Naive B cell (primary cell): ENCODE data around the gene FXYD4. TPM values are rescaled to one million over a fixed set of nuclear protein-coding genes. Genes with fewer than 3 reads are reported as not detected.
A peak's percentile ranks its signal among the peaks of the same experiment; 100 is the strongest.
"Not testable (repeated sequence)": the region's sequence is repeated elsewhere in the genome, so short reads cannot be mapped to it uniquely, and the experiment has no call there.

ENCODE experiments used
- ATAC-seq, 2 donors: fragments of 150-1000 bp; cut with Tn5 transposase; 2 replicates each; pipeline ENCODE4 v1.10.0; 2021; ENCODE audit warnings: low read depth in 2 of 2, mild to moderate bottlenecking in 2 of 2, moderate library complexity in 2 of 2
- DNase-seq: peaks from one replicate; pipeline ENCODE4 v3.0.0; 2022
- H3K27ac Mint-ChIP-seq, 6 donors: one replicate each; pipeline ENCODE4 v1.8.0; 2020 to 2022; ENCODE audit warnings: mild to moderate bottlenecking in 6 of 6, mixed read lengths in 6 of 6, moderate library complexity in 5 of 6, inconsistent platforms in 2 of 6
- H3K27me3 Mint-ChIP-seq, 3 donors: one replicate each; pipeline ENCODE4 v1.8.0; 2021 to 2022; ENCODE audit warnings: mixed read lengths in 3 of 3, mild to moderate bottlenecking in 1 of 3
- H3K36me3 Mint-ChIP-seq, 2 donors: one replicate each; pipeline ENCODE4 v1.8.0; 2020 to 2022; ENCODE audit warnings: mixed read lengths in 2 of 2, inconsistent platforms in 1 of 2, mild to moderate bottlenecking in 1 of 2
- H3K4me1 Mint-ChIP-seq, 3 donors: one replicate each; pipeline ENCODE4 v1.8.0; 2020 to 2022; ENCODE audit warnings: mixed read lengths in 3 of 3, inconsistent platforms in 1 of 3, mild to moderate bottlenecking in 1 of 3, moderate library complexity in 1 of 3
- H3K4me3 Mint-ChIP-seq, 8 donors: one replicate each; pipeline ENCODE4 v1.8.0; 2020 to 2022; ENCODE audit warnings: mild to moderate bottlenecking in 8 of 8, mixed read lengths in 8 of 8, moderate library complexity in 8 of 8, inconsistent platforms in 2 of 8
- H3K9me3 Mint-ChIP-seq, 7 donors: one replicate each; pipeline ENCODE4 v1.8.0; 2020 to 2022; ENCODE audit warnings: mixed read lengths in 7 of 7, mild to moderate bottlenecking in 5 of 7, inconsistent platforms in 2 of 7, moderate library complexity in 1 of 7
- polyA plus RNA-seq, 6 donors: library from polyadenylated mRNA; unstranded; fragments of 300-500 nt; fragmentation: Illumina TruSeq; gene quantifications; one replicate each; pipeline ENCODE4 v1.2.3, GENCODE V29; 2021; ENCODE audit warnings: low read depth in 6 of 6

Gene FXYD4
- polyA plus RNA-seq, 6 donors from 2014 or later: not detected

- Mint-ChIP-seq H3K36me3 (no peaks in the 10 kb centered on the region), H3K27me3 (no peaks in the 10 kb centered on the region), H3K9me3 (no peaks in the 10 kb centered on the region), H3K27ac (peak overlapping the region; percentile 99 to 100 (median 100)), H3K4me3 (peak overlapping the region; percentile 96 to 100 (median 99)), H3K4me1 (peaks cover 31 to 65% (median 54%) of the 10 kb centered on the region in 3 donors)
- ATAC-seq: peak in 1 of 2 donors; percentile 0
- DNase-seq: no peak
These were observed 36.9 kb downstream of the FXYD4 start for GRCh38 chr10:43408331-43408709.

GRCh38 chr10:43408710-43409384, 37.4 kb downstream of the FXYD4 start, which contains the start of gene HNRNPF:
HNRNPF (minus strand) TSS chr10:43409186; CDS start chr10:43387884, 21,302 bp downstream.
- Mint-ChIP-seq H3K9me3 (no peaks in the 10 kb centered on the region), H3K27ac (peak within 1 kb of the TSS; percentile 99 to 100 (median 100)), H3K36me3 (no peaks in the 10 kb centered on the region), H3K4me3 (peak within 1 kb of the TSS; percentile 96 to 100 (median 99)), H3K27me3 (no peaks in the 10 kb centered on the region), H3K4me1 (peaks cover 28 to 60% (median 48%) of the 10 kb centered on the region in 3 donors)
- DNase-seq (peak; percentile 98), ATAC-seq (peak; percentile 68 to 69)

- Mint-ChIP-seq H3K27ac (peak overlapping the region; percentile 99 to 100 (median 100)), H3K9me3 (no peaks in the 10 kb centered on the region), H3K4me3 (peak overlapping the region; percentile 96 to 100 (median 99)), H3K4me1 (peaks cover 27 to 57% (median 42%) of the 10 kb centered on the region in 3 donors), H3K36me3 (no peaks in the 10 kb centered on the region), H3K27me3 (no peaks in the 10 kb centered on the region)
- ATAC-seq: peak; percentile 0 to 1
- DNase-seq: peak; percentile 54
These were observed 38.1 kb downstream of the FXYD4 start for GRCh38 chr10:43409385-43410109.

GRCh38 chr10:43410345-43410744, 38.9 kb downstream of the FXYD4 start:
- H3K9me3 Mint-ChIP-seq: no peaks in the 10 kb centered on the region
- peak overlapping the region in 4 of 6 donors; percentile 73 to 100 (median 100) for H3K27ac Mint-ChIP-seq
- H3K4me1 Mint-ChIP-seq: peaks cover 23 to 52% (median 34%) of the 10 kb centered on the region in 3 donors
- no peaks in the 10 kb centered on the region for H3K36me3 Mint-ChIP-seq
- ATAC-seq (no peak), DNase-seq (no peak)
- no peaks in the 10 kb centered on the region for H3K27me3 Mint-ChIP-seq
- H3K4me3 Mint-ChIP-seq: peak overlapping the region in 7 of 8 donors; percentile 96 to 100 (median 99)

GRCh38 chr10:43411536-43411935, 40.1 kb downstream of the FXYD4 start:
- no peaks in the 10 kb centered on the region for H3K36me3 Mint-ChIP-seq
- DNase-seq: no peak
- no peaks in the 10 kb centered on the region for H3K9me3 Mint-ChIP-seq
- ATAC-seq: no peak
- peak overlapping the region in 1 of 6 donors; percentile 4 for H3K27ac Mint-ChIP-seq
- no peaks in the 10 kb centered on the region for H3K27me3 Mint-ChIP-seq
- peaks cover 19 to 40% (median 22%) of the 10 kb centered on the region in 3 donors for H3K4me1 Mint-ChIP-seq
- peak overlapping the region in 4 of 8 donors; percentile 19 to 99 (median 58) for H3K4me3 Mint-ChIP-seq

DNA sequence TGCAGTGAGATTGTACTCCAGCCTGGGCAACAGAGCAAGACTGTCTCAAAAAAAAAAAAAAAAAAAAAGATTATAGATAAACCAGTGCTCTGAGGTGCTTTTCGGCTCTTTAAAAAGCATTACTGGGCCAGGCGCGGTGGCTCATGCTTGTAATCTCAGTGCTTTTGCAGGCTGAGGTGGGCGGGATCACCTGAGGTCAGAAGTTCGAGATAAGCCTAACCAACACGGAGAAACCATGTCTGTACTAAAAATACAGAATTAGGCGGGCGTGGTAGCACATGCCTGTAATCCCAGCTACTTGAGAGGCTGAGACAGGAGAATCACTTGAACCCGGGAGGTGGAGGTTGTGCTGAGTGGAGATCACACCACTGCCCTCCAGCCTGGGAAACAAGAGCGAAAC, 44.1 kb downstream of the FXYD4 start:
- no peak for ATAC-seq
- no peak overlapping the region for H3K27ac Mint-ChIP-seq
- H3K27me3 Mint-ChIP-seq: no peaks in the 10 kb centered on the region
- H3K4me1 Mint-ChIP-seq: peaks cover 13 to 31% (median 31%) of the 10 kb centered on the region in 3 donors
- no peak for DNase-seq
- no peaks in the 10 kb centered on the region for H3K36me3 Mint-ChIP-seq
- no peak overlapping the region for H3K4me3 Mint-ChIP-seq
- H3K9me3 Mint-ChIP-seq: no peaks in the 10 kb centered on the region

DNA sequence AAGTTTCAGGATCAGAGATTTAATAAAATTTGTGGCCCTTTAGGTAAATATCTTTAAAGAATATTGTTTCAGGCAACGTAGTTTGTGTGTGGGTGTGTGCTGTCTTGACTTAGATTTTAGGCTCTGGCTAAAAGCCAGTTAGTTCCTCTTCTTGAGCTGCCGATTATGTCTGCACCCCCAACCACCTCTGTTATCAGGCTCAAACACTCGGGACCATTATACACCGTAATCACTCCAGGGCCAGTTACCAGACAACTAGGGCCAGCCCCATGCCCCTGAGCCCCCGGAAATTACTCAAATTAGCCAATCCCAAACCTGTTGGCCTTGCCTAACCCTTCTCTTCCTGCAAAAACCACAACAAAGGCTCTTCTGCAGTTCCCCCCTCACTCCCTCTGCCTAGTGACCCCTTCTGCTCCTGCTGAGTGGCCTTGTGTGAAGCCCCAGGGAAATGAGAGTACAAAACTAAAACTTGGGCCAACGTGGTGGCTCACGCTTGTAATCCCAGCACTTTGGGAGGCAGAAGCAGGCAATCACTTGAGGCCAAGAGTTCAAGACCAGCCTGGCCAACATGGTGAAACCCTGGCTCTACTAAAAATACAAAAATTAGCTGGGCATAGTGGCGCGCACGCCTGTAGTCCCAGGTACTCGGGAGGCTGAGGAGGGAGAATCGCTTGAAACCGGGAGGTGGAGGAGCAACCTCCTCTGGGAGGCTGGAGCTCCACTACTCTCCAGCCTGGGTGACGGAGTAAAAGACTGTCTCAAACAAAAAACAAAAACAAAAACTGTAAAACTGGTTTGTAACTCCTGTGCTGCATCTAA, 46.7 kb downstream of the FXYD4 start:
- DNase-seq (peak; percentile 70), ATAC-seq (peak; percentile 54 to 59)
- peak overlapping the region; percentile 58 to 85 (median 77) for H3K4me3 Mint-ChIP-seq
- no peaks in the 10 kb centered on the region for H3K27me3 Mint-ChIP-seq
- no peaks in the 10 kb centered on the region for H3K36me3 Mint-ChIP-seq
- no peaks in the 10 kb centered on the region for H3K9me3 Mint-ChIP-seq
- peak overlapping the region; percentile 89 to 97 (median 94) for H3K27ac Mint-ChIP-seq
- peaks cover 24 to 40% (median 34%) of the 10 kb centered on the region in 3 donors for H3K4me1 Mint-ChIP-seq

GRCh38 chr10:43419997-43420368, 48.5 kb downstream of the FXYD4 start:
- no peaks in the 10 kb centered on the region for H3K36me3 Mint-ChIP-seq
- no peaks in the 10 kb centered on the region for H3K27me3 Mint-ChIP-seq
- H3K4me1 Mint-ChIP-seq: peaks cover 24 to 40% (median 34%) of the 10 kb centered on the region in 3 donors
- ATAC-seq (no peak), DNase-seq (no peak)
- H3K9me3 Mint-ChIP-seq: no peaks in the 10 kb centered on the region
- peak overlapping the region; percentile 92 to 96 (median 94) for H3K27ac Mint-ChIP-seq
- peak overlapping the region; percentile 49 to 95 (median 88) for H3K4me3 Mint-ChIP-seq

DNA sequence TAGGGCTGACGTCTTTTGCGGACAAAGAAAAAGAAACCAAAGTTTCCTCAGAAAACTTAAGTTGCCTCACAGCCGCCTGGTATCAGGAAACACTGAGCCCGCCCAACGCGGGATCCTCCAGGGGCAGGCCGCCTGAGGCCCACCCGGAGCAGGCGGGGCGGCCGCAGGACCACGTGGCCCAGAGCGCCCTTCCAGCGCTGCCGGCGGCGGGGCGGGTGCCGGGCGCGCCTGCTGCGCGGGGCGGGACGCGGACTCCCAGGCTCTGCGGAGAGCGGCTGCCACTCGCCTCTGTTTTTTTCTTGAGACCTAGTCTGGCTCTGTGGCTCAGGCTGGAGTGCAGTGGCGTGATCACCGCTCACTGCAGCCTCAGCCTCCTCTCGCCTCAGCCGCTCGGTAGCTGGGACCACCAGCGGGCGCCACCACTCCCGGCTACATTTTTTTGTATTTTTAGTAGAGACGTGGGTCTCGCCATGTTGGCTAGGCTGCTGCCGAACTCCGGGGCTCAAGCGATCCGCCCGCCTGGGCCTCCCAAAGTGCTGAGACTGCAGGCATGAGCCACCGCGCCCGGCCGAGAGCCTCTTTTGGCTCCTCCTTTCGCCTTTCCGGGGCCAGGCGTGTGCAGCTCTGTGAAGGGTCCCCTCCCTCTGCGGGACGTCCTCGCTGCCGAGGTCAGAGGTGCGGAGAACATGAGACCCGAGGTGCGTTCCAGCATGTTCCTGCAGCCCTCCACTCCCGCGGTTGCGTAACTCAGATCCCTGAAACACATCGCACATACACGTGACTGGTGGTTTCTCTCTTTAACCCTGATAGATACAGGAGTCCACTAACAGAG, 49.1 kb downstream of the FXYD4 start:
- Mint-ChIP-seq H3K27me3 (no peaks in the 10 kb centered on the region), H3K9me3 (no peaks in the 10 kb centered on the region), H3K27ac (peak overlapping the region; percentile 95 to 98 (median 97)), H3K36me3 (no peaks in the 10 kb centered on the region), H3K4me1 (peaks cover 24 to 40% (median 34%) of the 10 kb centered on the region in 3 donors), H3K4me3 (peak overlapping the region; percentile 94 to 97 (median 95))
- ATAC-seq: peak; percentile 74 to 76
- DNase-seq: peak; percentile 80

- no peaks in the 10 kb centered on the region for H3K9me3 Mint-ChIP-seq
- DNase-seq (no peak), ATAC-seq (no peak)
- H3K4me3 Mint-ChIP-seq: peak overlapping the region; percentile 94 to 97 (median 95)
- H3K27me3 Mint-ChIP-seq: no peaks in the 10 kb centered on the region
- H3K36me3 Mint-ChIP-seq: no peaks in the 10 kb centered on the region
- peaks cover 24 to 43% (median 34%) of the 10 kb centered on the region in 3 donors for H3K4me1 Mint-ChIP-seq
- H3K27ac Mint-ChIP-seq: peak overlapping the region; percentile 95 to 98 (median 97)
These were observed 49.7 kb downstream of the FXYD4 start for GRCh38 chr10:43421201-43421507.

GRCh38 chr10:43421519-43421918, 50.1 kb downstream of the FXYD4 start:
- ATAC-seq (no peak), DNase-seq (no peak)
- H3K4me3 Mint-ChIP-seq: peak overlapping the region; percentile 55 to 95 (median 76)
- no peaks in the 10 kb centered on the region for H3K27me3 Mint-ChIP-seq
- peaks cover 24 to 46% (median 34%) of the 10 kb centered on the region in 3 donors for H3K4me1 Mint-ChIP-seq
- H3K9me3 Mint-ChIP-seq: no peaks in the 10 kb centered on the region
- H3K27ac Mint-ChIP-seq: peak overlapping the region; percentile 25 to 95 (median 86)
- no peaks in the 10 kb centered on the region for H3K36me3 Mint-ChIP-seq

DNA sequence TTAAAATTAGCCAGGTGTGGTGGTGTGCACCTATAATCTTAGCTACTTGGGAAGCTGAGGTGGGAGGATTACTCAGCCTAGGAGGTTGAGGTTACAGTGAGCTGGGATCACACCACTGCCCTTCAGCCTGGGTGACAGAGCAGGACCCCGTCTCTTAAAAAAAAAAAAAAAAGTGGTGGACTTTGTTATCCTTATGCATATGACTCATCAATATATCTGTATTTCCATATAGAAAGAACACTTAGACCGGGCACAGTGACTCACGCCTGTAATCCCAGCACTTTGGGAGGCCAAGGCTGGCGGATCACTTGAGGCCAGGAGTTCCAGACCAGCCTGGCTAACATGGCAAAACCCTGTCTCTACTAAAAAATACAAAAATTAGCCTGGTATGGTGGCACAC, 50.5 kb downstream of the FXYD4 start:
- H3K4me1 Mint-ChIP-seq: peaks cover 24 to 47% (median 34%) of the 10 kb centered on the region in 3 donors
- DNase-seq, H3K9me3 Mint-ChIP-seq, H3K27me3 Mint-ChIP-seq, ATAC-seq, H3K36me3 Mint-ChIP-seq: not testable (repeated sequence)
- H3K27ac Mint-ChIP-seq: peak overlapping the region in 4 of 6 donors; percentile 76 to 95 (median 90)
- peak overlapping the region; percentile 55 to 95 (median 76) for H3K4me3 Mint-ChIP-seq
